Amniotic stem cell (primary cell): Measurements from ENCODE around the gene SMAP2.
"Not testable (repeated sequence)": the region's sequence is repeated elsewhere in the genome, so short reads cannot be mapped to it uniquely, and the experiment has no call there.

Experiments used
- DNase-seq: peaks from one replicate; lab custom pipeline; 2025; lab: John Stamatoyannopoulos, UW

Gene SMAP2

GRCh38 chr1:40373323-40374283 lies at the start of gene SMAP2:
Gene SMAP2, plus strand, starts transcription at chr1:40373727. Its CDS starts 394 bp downstream, at chr1:40374121.
- peak; percentile 88 for DNase-seq

- not testable (repeated sequence) for DNase-seq
Observed at GRCh38 chr1:40331403-40331802, 42.1 kb upstream of the SMAP2 start.

GRCh38 chr1:40332695-40333094 lies 40.8 kb upstream of the SMAP2 start:
- DNase-seq = no peak

GRCh38 chr1:40337443-40337842 lies 36.1 kb upstream of the SMAP2 start:
- no peak for DNase-seq

- DNase-seq = peak; percentile 15
Observed at GRCh38 chr1:40338745-40339419, 34.6 kb upstream of the SMAP2 start.

GRCh38 chr1:40339420-40340323 lies 33.9 kb upstream of the SMAP2 start:
- no peak for DNase-seq

GRCh38 chr1:40341491-40342380 lies 31.8 kb upstream of the SMAP2 start:
- DNase-seq = no peak

GRCh38 chr1:40342381-40342717 lies 31.2 kb upstream of the SMAP2 start:
- DNase-seq = not testable (repeated sequence)

GRCh38 chr1:40344597-40344996 lies 28.9 kb upstream of the SMAP2 start:
- DNase-seq = peak; percentile 35

- DNase-seq = no peak
Observed at GRCh38 chr1:40350391-40350790, 23.1 kb upstream of the SMAP2 start.

GRCh38 chr1:40351124-40351523 lies 22.4 kb upstream of the SMAP2 start:
- no peak for DNase-seq

GRCh38 chr1:40352126-40352525 lies 21.4 kb upstream of the SMAP2 start:
- DNase-seq = no peak

GRCh38 chr1:40353082-40353481 lies 20.4 kb upstream of the SMAP2 start:
- no peak for DNase-seq

GRCh38 chr1:40357625-40358024 lies 15.9 kb upstream of the SMAP2 start:
- DNase-seq = no peak

GRCh38 chr1:40360631-40361030 lies 12.9 kb upstream of the SMAP2 start:
- DNase-seq = no peak

GRCh38 chr1:40361201-40361600 lies 12.3 kb upstream of the SMAP2 start:
- DNase-seq = no peak

GRCh38 chr1:40361637-40362036 lies 11.9 kb upstream of the SMAP2 start:
- no peak for DNase-seq

GRCh38 chr1:40362199-40362598 lies 11.3 kb upstream of the SMAP2 start:
- no peak for DNase-seq

- DNase-seq = no peak
Observed at GRCh38 chr1:40362699-40363098, 10.8 kb upstream of the SMAP2 start.

- DNase-seq = no peak
Observed at GRCh38 chr1:40363721-40364120, 9.8 kb upstream of the SMAP2 start.

- no peak for DNase-seq
Observed at GRCh38 chr1:40371707-40372258, 1.7 kb upstream of the SMAP2 start.
